Panc1 (cell line): ENCODE results near the gene SLC4A4.

Source experiments
- POLR2AphosphoS5 ChIP-seq: IDR thresholded peaks from 2 replicates; pipeline ENCODE4 v1.6.1; 2012; ENCODE audit warnings: mild to moderate bottlenecking, low read depth, low read length, moderate library complexity
- SIN3A ChIP-seq: IDR thresholded peaks from 2 replicates; pipeline ENCODE4 v1.6.1; 2012; ENCODE audit warnings: low read depth, mild to moderate bottlenecking, low read length, moderate library complexity, borderline replicate concordance; ENCODE audit not compliant: insufficient read depth
- TF ChIP-seq, protein P1 (sequence below): fragments of 450-650 bp; IDR thresholded peaks from 2 replicates; pipeline ENCODE4 v1.5.1; 2017; ENCODE audit warnings: mild to moderate bottlenecking
- TF ChIP-seq, protein P2 (sequence below), 2 experiments: IDR thresholded peaks; 2 replicates each; pipeline ENCODE4 v1.6.1; 2011 to 2012; ENCODE audit warnings: low read depth in 2 of 2, control low read depth in 1 of 2, low read length in 1 of 2, mild to moderate bottlenecking in 1 of 2, moderate library complexity in 1 of 2; ENCODE audit not compliant: insufficient read depth in 1 of 2

DNA sequence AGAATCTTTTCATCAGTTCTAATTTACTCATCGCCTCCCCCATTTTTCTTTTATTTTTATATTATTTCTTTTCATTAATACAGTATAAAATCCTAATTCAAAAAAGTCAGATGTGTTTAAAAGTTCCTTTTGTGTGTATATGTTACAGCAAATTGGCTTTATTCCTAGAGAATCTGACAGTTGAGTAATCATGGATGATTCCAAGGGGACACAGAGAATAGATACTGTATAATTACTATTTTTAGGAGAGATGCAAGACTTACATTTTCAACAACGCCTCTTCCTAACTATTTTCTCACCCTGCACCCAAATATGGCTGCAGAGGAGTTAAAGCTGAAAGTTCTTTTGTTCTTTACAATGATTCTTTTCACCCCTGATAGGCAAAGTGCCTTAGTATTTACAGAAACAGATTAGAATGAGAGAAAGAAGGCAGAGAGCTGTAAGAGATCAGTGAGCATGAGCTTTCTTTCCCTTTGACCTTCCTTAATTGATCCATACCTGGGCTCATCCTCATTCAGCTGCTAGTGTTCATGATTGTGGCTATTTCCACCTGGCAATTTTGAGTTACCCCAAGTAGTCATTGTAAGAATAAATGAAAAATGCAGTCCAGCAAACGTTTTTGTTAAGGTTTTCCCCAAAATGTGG lies 210.8 kb downstream of the SLC4A4 start:
- TF ChIP-seq, protein P1, sequence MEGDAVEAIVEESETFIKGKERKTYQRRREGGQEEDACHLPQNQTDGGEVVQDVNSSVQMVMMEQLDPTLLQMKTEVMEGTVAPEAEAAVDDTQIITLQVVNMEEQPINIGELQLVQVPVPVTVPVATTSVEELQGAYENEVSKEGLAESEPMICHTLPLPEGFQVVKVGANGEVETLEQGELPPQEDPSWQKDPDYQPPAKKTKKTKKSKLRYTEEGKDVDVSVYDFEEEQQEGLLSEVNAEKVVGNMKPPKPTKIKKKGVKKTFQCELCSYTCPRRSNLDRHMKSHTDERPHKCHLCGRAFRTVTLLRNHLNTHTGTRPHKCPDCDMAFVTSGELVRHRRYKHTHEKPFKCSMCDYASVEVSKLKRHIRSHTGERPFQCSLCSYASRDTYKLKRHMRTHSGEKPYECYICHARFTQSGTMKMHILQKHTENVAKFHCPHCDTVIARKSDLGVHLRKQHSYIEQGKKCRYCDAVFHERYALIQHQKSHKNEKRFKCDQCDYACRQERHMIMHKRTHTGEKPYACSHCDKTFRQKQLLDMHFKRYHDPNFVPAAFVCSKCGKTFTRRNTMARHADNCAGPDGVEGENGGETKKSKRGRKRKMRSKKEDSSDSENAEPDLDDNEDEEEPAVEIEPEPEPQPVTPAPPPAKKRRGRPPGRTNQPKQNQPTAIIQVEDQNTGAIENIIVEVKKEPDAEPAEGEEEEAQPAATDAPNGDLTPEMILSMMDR, result no peak
- TF ChIP-seq, protein P2, sequence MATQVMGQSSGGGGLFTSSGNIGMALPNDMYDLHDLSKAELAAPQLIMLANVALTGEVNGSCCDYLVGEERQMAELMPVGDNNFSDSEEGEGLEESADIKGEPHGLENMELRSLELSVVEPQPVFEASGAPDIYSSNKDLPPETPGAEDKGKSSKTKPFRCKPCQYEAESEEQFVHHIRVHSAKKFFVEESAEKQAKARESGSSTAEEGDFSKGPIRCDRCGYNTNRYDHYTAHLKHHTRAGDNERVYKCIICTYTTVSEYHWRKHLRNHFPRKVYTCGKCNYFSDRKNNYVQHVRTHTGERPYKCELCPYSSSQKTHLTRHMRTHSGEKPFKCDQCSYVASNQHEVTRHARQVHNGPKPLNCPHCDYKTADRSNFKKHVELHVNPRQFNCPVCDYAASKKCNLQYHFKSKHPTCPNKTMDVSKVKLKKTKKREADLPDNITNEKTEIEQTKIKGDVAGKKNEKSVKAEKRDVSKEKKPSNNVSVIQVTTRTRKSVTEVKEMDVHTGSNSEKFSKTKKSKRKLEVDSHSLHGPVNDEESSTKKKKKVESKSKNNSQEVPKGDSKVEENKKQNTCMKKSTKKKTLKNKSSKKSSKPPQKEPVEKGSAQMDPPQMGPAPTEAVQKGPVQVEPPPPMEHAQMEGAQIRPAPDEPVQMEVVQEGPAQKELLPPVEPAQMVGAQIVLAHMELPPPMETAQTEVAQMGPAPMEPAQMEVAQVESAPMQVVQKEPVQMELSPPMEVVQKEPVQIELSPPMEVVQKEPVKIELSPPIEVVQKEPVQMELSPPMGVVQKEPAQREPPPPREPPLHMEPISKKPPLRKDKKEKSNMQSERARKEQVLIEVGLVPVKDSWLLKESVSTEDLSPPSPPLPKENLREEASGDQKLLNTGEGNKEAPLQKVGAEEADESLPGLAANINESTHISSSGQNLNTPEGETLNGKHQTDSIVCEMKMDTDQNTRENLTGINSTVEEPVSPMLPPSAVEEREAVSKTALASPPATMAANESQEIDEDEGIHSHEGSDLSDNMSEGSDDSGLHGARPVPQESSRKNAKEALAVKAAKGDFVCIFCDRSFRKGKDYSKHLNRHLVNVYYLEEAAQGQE (IDR thresholded peaks at IDR 0.05; ENCODE audit: insufficient read depth in 1 of 2, low read depth in 2 of 2, low read length in 1 of 2), result no peak
- TF ChIP-seq SIN3A, result no peak
- no peak for TF ChIP-seq POLR2AphosphoS5
